H1 (cell line): ENCODE measurements around the gene HIVEP3. TPM values are rescaled to one million over a fixed set of nuclear protein-coding genes. Genes with fewer than 3 reads are reported as not detected.

Experiments used
- BCL11A ChIP-seq, 2 experiments: IDR thresholded peaks; one replicate each; pipeline ENCODE4 v1.6.1; 2011; ENCODE audit warnings: low read depth in 2 of 2, low read length in 2 of 2, mild to moderate bottlenecking in 2 of 2
- CHD7 ChIP-seq: fragments of 300-600 bp; sonication (generic); IDR thresholded peaks from 2 replicates; pipeline ENCODE4 v1.7.1; 2012; ENCODE audit warnings: low read length, moderate library complexity, mild to moderate bottlenecking, inconsistent platforms; ENCODE audit not compliant: insufficient replicate concordance
- HDAC2 ChIP-seq, 2 experiments: fragments of 300-600 bp in 1 of 2; sonication (generic) in 1 of 2; IDR thresholded peaks; 2 replicates each; pipeline ENCODE4 v1.6.1; 2011 to 2012; ENCODE audit warnings: low read depth in 2 of 2, low read length in 2 of 2, mild to moderate bottlenecking in 2 of 2, moderate library complexity in 2 of 2, borderline replicate concordance in 1 of 2, inconsistent platforms in 1 of 2
- RNF2 ChIP-seq: fragments of 200-900, 300-1000 bp; sonication (generic); IDR thresholded peaks from 2 replicates; pipeline ENCODE4 v1.7.1; 2016; ENCODE audit warnings: borderline replicate concordance, low read depth, mild to moderate bottlenecking, antibody characterized with exemption, low read length; ENCODE audit not compliant: poor library complexity, severe bottlenecking; ENCODE audit errors: missing control alignments
- RXRA ChIP-seq: IDR thresholded peaks from 2 replicates; pipeline ENCODE4 v1.6.1; 2011; ENCODE audit warnings: low read depth, mild to moderate bottlenecking, low read length, moderate library complexity; ENCODE audit not compliant: insufficient read depth
- TAF7 ChIP-seq: optimal IDR thresholded peaks from 2 replicates; pipeline ENCODE3; 2011; ENCODE audit warnings: low read depth, mild to moderate bottlenecking, inconsistent platforms, low read length, moderate library complexity, borderline replicate concordance
- polyA plus RNA-seq, 7 experiments: library from polyadenylated mRNA; depleted of rRNA in 3 of 7; stranded (reverse) in 5 of 7; unstranded in 2 of 7; fragments of >200 nt in 5 of 7; fragments of 200-250 nt in 2 of 7; gene quantifications; 1 replicate in 5 of 7; 2 replicates in 1 of 7; 4 replicates in 1 of 7; pipeline versions ENCODE4 v1.2.1 to v1.2.3, GENCODE V29; 2011 to 2013; ENCODE audit warnings: missing spikeins in 2 of 7, mixed read lengths in 2 of 7
- total RNA-seq: library from RNA; stranded (reverse); fragmentation: NEBNext Ultra II Directional; extraction: Animal tissue kit (Norgen Biotek cat#: 25700); gene quantifications from 2 replicates; pipeline ENCODE4 v1.2.1, GENCODE V29; 2021

HIVEP3 gene
- total and polyA plus RNA-seq, 2 of the 8 experiments (the other 6 are each of a cell fraction or from before 2014, with no cell fraction given): 0.24 to 0.69 TPM

- TF ChIP-seq CHD7 (no peak), TAF7 (no peak), RNF2 (no peak), RXRA (no peak), BCL11A (IDR thresholded peaks at IDR 0.05; ENCODE audit: low read depth in 2 of 2, low read length in 2 of 2) (no peak), HDAC2 (IDR thresholded peaks at IDR 0.05; ENCODE audit: borderline replicate concordance in 1 of 2, low read depth in 2 of 2, low read length in 2 of 2) (no peak)
- TF ChIP-seq, all 59 proteins: peak for 0
Measured at GRCh38 chr1:41776891-41777441, 141.8 kb downstream of the HIVEP3 start (continued).
